GM12878 (cell line): ENCODE data around the gene ITGB8. TPM values are rescaled to one million over a fixed set of nuclear protein-coding genes. Genes with fewer than 3 reads are reported as not detected.
A peak's percentile ranks its signal among the peaks of the same experiment; 100 is the strongest.

Experiments
- NR2C2 ChIP-seq: IDR thresholded peaks from 2 replicates; pipeline ENCODE4 v1.6.1; 2011; ENCODE audit warnings: borderline replicate concordance, low read depth; ENCODE audit not compliant: control insufficient read depth, insufficient read length
- RCOR1 ChIP-seq: conservative IDR thresholded peaks from 2 replicates; pipeline ENCODE4 v1.6.1; 2012; ENCODE audit warnings: low read depth, low read length, improper control_type of control experiment
- RELB ChIP-seq: fragments of 450-650 bp; IDR thresholded peaks from 2 replicates; pipeline ENCODE4 v1.6.1; 2017; ENCODE audit warnings: low read depth, mild to moderate bottlenecking, moderate library complexity
- SMAD1 ChIP-seq: fragments of 450-650 bp; IDR thresholded peaks from 2 replicates; pipeline ENCODE4 v1.6.1; 2018; ENCODE audit warnings: mild to moderate bottlenecking, low read depth; ENCODE audit not compliant: partially characterized antibody
- SP1 ChIP-seq: IDR thresholded peaks from one replicate; pipeline ENCODE4 v1.6.1; 2011; ENCODE audit warnings: low read depth, low read length
- ZNF24 ChIP-seq: fragments of 450-650 bp; IDR thresholded peaks from 2 replicates; pipeline ENCODE4 v1.6.1; 2017; ENCODE audit warnings: antibody characterized with exemption, mild to moderate bottlenecking
- polyA plus RNA-seq, 11 experiments: library from polyadenylated mRNA; depleted of rRNA in 4 of 11; unstranded in 6 of 11; stranded (reverse) in 5 of 11; fragments of >200 nt; fragmentation: Nextera tagmentation in 4 of 11; fragmentation: Illumina TruSeq in 1 of 11; extraction: Ambion mirVana in 4 of 11; extraction: Trizol in 1 of 11; gene quantifications; 1 replicate in 1 of 11; 2 replicates in 10 of 11; pipeline versions ENCODE4 v1.2.1 to v1.2.3, GENCODE V29; 2011 to 2016; ENCODE audit warnings: inconsistent platforms in 2 of 11, missing spikeins in 2 of 11, low read depth in 1 of 11
- total RNA-seq, 4 experiments: library from RNA; depleted of rRNA in 3 of 4; stranded (reverse); fragments of >200 nt in 3 of 4; fragmentation: Illumina TruSeq in 1 of 4; extraction: Trizol in 1 of 4; gene quantifications; 2 replicates each; pipeline versions ENCODE4 v1.2.1 to v1.2.3, GENCODE V29; 2013 to 2021
- TF ChIP-seq, protein P1 (sequence below), 3 experiments: IDR thresholded peaks in 2 of 3; conservative IDR thresholded peaks in 1 of 3; 2 replicates each; pipeline ENCODE4 v1.5.1; 2011; ENCODE audit warnings: low read depth in 3 of 3, low read length in 3 of 3, mild to moderate bottlenecking in 3 of 3, control low read depth in 2 of 3, moderate library complexity in 2 of 3, inconsistent platforms in 1 of 3, mixed read lengths in 1 of 3; ENCODE audit not compliant: control insufficient read depth in 2 of 3, insufficient read depth in 1 of 3; ENCODE audit errors: extremely low read depth in 1 of 3
- TF ChIP-seq, protein P2 (sequence below): fragments of 450-650 bp; IDR thresholded peaks from 2 replicates; pipeline ENCODE4 v1.6.1; 2016; ENCODE audit warnings: mild to moderate bottlenecking, moderate library complexity, borderline replicate concordance
- TF ChIP-seq, protein P3 (sequence below): fragments of 450-650 bp; IDR thresholded peaks from 2 replicates; pipeline ENCODE4 v1.6.1; 2017; ENCODE audit warnings: mild to moderate bottlenecking

ITGB8 gene
- total and polyA plus RNA-seq, 10 of the 15 experiments (the other 5 are each of a cell fraction or from before 2014, with no cell fraction given): 0.37 to 26.2 (median 1.5) TPM

- TF ChIP-seq RELB: 0 out of 2 replicates have a peak, but pooled peaks have one; percentile 29
- no peak for TF ChIP-seq SP1
- TF ChIP-seq SMAD1: peak; percentile 54
- TF ChIP-seq, protein P1, sequence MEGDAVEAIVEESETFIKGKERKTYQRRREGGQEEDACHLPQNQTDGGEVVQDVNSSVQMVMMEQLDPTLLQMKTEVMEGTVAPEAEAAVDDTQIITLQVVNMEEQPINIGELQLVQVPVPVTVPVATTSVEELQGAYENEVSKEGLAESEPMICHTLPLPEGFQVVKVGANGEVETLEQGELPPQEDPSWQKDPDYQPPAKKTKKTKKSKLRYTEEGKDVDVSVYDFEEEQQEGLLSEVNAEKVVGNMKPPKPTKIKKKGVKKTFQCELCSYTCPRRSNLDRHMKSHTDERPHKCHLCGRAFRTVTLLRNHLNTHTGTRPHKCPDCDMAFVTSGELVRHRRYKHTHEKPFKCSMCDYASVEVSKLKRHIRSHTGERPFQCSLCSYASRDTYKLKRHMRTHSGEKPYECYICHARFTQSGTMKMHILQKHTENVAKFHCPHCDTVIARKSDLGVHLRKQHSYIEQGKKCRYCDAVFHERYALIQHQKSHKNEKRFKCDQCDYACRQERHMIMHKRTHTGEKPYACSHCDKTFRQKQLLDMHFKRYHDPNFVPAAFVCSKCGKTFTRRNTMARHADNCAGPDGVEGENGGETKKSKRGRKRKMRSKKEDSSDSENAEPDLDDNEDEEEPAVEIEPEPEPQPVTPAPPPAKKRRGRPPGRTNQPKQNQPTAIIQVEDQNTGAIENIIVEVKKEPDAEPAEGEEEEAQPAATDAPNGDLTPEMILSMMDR (IDR thresholded peaks at IDR 0.05 in 2 of 3, conservative IDR thresholded peaks at IDR 0.05 in 1 of 3; ENCODE audit: control insufficient read depth in 2 of 3, extremely low read depth in 1 of 3, insufficient read depth in 1 of 3, low read depth in 3 of 3, low read length in 3 of 3): no peak
- no peak for TF ChIP-seq RCOR1
- no peak for TF ChIP-seq NR2C2
- TF ChIP-seq, protein P2, sequence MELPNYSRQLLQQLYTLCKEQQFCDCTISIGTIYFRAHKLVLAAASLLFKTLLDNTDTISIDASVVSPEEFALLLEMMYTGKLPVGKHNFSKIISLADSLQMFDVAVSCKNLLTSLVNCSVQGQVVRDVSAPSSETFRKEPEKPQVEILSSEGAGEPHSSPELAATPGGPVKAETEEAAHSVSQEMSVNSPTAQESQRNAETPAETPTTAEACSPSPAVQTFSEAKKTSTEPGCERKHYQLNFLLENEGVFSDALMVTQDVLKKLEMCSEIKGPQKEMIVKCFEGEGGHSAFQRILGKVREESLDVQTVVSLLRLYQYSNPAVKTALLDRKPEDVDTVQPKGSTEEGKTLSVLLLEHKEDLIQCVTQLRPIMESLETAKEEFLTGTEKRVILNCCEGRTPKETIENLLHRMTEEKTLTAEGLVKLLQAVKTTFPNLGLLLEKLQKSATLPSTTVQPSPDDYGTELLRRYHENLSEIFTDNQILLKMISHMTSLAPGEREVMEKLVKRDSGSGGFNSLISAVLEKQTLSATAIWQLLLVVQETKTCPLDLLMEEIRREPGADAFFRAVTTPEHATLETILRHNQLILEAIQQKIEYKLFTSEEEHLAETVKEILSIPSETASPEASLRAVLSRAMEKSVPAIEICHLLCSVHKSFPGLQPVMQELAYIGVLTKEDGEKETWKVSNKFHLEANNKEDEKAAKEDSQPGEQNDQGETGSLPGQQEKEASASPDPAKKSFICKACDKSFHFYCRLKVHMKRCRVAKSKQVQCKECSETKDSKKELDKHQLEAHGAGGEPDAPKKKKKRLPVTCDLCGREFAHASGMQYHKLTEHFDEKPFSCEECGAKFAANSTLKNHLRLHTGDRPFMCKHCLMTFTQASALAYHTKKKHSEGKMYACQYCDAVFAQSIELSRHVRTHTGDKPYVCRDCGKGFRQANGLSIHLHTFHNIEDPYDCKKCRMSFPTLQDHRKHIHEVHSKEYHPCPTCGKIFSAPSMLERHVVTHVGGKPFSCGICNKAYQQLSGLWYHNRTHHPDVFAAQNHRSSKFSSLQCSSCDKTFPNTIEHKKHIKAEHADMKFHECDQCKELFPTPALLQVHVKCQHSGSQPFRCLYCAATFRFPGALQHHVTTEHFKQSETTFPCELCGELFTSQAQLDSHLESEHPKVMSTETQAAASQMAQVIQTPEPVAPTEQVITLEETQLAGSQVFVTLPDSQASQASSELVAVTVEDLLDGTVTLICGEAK: peak; percentile 70; the same call in 1 of the 2 replicates
- peak; percentile 52; the same call in 1 of the 2 replicates for TF ChIP-seq ZNF24
- TF ChIP-seq, protein P3, sequence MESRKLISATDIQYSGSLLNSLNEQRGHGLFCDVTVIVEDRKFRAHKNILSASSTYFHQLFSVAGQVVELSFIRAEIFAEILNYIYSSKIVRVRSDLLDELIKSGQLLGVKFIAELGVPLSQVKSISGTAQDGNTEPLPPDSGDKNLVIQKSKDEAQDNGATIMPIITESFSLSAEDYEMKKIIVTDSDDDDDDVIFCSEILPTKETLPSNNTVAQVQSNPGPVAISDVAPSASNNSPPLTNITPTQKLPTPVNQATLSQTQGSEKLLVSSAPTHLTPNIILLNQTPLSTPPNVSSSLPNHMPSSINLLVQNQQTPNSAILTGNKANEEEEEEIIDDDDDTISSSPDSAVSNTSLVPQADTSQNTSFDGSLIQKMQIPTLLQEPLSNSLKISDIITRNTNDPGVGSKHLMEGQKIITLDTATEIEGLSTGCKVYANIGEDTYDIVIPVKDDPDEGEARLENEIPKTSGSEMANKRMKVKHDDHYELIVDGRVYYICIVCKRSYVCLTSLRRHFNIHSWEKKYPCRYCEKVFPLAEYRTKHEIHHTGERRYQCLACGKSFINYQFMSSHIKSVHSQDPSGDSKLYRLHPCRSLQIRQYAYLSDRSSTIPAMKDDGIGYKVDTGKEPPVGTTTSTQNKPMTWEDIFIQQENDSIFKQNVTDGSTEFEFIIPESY: no peak
- TF ChIP-seq, all 136 proteins: peak for 13
These were observed 23.6 kb upstream of the ITGB8 start (continued) for GRCh38 chr7:20307119-20307518.
